Lower leg skin (tissue), 4 donors: ENCODE measurements around the gene NUDT8. TPM values are rescaled to one million over a fixed set of nuclear protein-coding genes. Genes with fewer than 3 reads are reported as not detected.
"Not testable (repeated sequence)": the region's sequence is repeated elsewhere in the genome, so short reads cannot be mapped to it uniquely, and the experiment has no call there.

ENCODE experiments used
- DNase-seq, 2 donors: peaks; one replicate each; pipeline ENCODE4 v3.0.0-alpha.2; 2019; ENCODE audit warnings: low spot score in 2 of 2
- H3K4me3 ChIP-seq: fragments of 200-600 bp; sonication (generic); 2 replicates; pipeline ENCODE4 v1.5.1; 2017; ENCODE audit warnings: mild to moderate bottlenecking, low read depth; ENCODE audit not compliant: poor library complexity, severe bottlenecking
- POLR2A ChIP-seq, 2 donors: fragments of 450-650 bp; IDR thresholded peaks; one replicate each; pipeline ENCODE4 v1.6.1; 2016 to 2017; ENCODE audit warnings: antibody characterized with exemption in 2 of 2, mild to moderate bottlenecking in 1 of 2, moderate library complexity in 1 of 2
- WGBS, 2 donors: methylation state at CpG; one replicate each; pipeline ENCODE4 v1.1.5; 2018; 5-methylcytosine and 5-hydroxymethylcytosine counted together
- intact Hi-C: fragments of 100-400 bp; cut with DNase I; formaldehyde crosslinking; loops from one replicate; pipeline ENCODE4 v1.15.0; 2023; ENCODE audit warnings: low total_unique reads
- total RNA-seq, 4 donors: library from RNA; depleted of rRNA; stranded (reverse); fragments of >200 nt; gene quantifications; one replicate each; pipeline ENCODE4 v1.1.0, GENCODE V29; 2016
- TF ChIP-seq, protein P1 (sequence below), 3 donors: fragments of 450-650 bp; IDR thresholded peaks; one replicate each; pipeline ENCODE4 v1.5.1; 2016; ENCODE audit warnings: antibody characterized with exemption in 3 of 3, mild to moderate bottlenecking in 3 of 3, moderate library complexity in 2 of 3

The NUDT8 gene
- total RNA-seq, 4 donors from 2014 or later: 42.1 to 89.4 (median 55.1) TPM

GRCh38 chr11:67639438-67639859, 9.7 kb upstream of the NUDT8 start, which contains the start of gene TBX10:
Gene TBX10, minus strand, starts transcription at chr11:67639763. Its CDS starts 291 bp downstream, at chr11:67639472.
- intact Hi-C loops: no loop called here
- no peak within 1 kb of the TSS for H3K4me3 ChIP-seq
- 77 to 81% methylated on average over 18 of the region's 18 CpGs for WGBS, 2 donors
- DNase-seq: no peak
- TF ChIP-seq, protein P1, sequence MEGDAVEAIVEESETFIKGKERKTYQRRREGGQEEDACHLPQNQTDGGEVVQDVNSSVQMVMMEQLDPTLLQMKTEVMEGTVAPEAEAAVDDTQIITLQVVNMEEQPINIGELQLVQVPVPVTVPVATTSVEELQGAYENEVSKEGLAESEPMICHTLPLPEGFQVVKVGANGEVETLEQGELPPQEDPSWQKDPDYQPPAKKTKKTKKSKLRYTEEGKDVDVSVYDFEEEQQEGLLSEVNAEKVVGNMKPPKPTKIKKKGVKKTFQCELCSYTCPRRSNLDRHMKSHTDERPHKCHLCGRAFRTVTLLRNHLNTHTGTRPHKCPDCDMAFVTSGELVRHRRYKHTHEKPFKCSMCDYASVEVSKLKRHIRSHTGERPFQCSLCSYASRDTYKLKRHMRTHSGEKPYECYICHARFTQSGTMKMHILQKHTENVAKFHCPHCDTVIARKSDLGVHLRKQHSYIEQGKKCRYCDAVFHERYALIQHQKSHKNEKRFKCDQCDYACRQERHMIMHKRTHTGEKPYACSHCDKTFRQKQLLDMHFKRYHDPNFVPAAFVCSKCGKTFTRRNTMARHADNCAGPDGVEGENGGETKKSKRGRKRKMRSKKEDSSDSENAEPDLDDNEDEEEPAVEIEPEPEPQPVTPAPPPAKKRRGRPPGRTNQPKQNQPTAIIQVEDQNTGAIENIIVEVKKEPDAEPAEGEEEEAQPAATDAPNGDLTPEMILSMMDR (IDR thresholded peaks at IDR 0.05): no peak
- TF ChIP-seq POLR2A (IDR thresholded peaks at IDR 0.05): no peak

DNA sequence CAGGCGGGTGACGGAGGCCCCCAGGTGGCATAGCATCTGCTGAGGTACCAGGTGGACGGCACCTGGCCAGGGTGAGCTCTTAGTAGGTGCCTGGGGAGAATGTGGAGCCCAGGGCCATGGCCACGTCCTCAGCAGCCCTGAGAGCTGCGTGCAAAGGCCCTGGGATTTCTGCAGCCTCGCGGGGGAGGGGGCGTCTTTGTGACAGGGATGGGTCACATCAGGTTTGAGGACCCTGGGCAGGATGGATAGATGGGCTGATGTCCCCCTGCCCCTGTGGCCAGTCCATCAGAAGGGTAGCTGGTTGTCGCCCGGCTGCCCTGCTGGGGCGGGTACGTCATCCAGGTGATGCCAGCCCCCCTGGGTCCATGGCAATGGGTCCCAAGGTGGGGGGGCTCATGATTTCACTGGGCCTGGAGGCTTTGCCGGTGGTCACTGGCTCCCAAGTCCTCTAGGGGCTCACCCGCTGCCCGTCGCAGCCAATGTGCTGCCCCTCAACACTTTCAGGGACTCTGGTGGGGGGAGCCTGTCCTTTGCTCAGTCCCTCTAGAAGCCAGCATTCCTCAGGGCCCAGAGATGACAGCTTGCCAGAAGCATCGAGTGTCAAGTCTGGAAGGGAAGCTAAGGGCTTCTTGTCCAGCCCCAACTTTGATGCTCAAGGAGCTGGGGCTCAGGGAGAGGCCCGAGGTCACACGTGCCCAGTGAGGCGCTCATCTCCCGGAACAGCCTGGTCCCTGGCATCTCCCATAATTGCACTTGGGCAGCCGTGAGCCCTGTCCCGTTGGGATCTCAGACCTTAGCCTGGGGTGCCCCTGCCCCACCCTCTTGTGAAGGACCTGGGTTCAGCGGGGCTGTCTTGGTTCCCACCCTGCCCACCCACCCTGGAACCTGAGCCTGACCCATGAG, 9.0 kb upstream of the NUDT8 start:
- no peak for DNase-seq

DNA sequence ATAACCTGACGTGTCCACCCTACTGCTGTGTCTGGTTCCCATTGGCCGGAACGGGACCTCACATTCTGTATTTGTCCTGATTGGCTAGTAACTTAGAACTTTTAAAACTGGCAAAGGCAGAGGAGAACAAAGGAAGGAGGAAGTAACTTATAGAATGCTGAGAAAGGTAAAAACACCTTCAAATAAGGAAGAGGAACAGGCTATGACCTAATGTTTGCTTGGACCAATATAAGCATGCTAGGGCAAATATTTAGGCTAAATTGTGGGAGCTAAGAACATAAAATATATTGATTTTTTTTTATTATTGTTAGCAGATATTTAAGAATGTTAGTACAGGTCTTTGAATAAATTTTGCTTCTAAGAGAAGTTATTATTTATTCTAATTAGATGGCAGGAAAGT, 7.7 kb upstream of the NUDT8 start:
- intact Hi-C loops, DNase-seq, H3K4me3 ChIP-seq: not testable (repeated sequence)
- 85 to 86% methylated on average over 3 of the region's 3 CpGs for WGBS, 2 donors

More for the DNA sequence above, 9.0 kb upstream of the NUDT8 start:
- H3K4me3 ChIP-seq: no peak overlapping the region
- 83 to 87% methylated on average over 20 to 22 of the region's 24 CpGs for WGBS, 2 donors
- intact Hi-C loops: no loop called here
- TF ChIP-seq, protein P1 (IDR thresholded peaks at IDR 0.05): no peak
- TF ChIP-seq POLR2A (IDR thresholded peaks at IDR 0.05): no peak

DNA sequence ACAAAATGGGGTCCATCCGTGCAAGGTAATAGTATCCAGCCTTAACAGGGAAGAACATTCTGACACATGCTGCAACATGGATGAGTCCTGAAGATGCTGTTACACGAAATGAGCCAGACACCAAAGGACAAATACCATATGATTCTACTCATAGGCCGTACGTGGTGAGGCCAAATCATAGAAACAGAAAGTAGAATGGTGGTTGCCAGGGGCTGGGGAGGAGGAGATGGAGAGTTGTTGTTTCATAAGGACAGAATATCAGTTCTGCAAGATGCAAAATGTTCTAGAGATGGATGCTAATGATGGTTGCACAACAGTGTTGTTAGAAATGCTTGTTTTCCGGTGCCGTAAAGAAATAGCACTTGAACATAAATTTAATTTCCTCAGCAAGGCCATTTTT, 7.2 kb upstream of the NUDT8 start:
- 62 to 71% methylated on average over 6 of the region's 6 CpGs for WGBS, 2 donors
- no peak overlapping the region for H3K4me3 ChIP-seq
- DNase-seq: no peak
- intact Hi-C loops: no loop called here
- no peak for TF ChIP-seq POLR2A (IDR thresholded peaks at IDR 0.05)
- TF ChIP-seq, protein P1 (IDR thresholded peaks at IDR 0.05): no peak

DNA sequence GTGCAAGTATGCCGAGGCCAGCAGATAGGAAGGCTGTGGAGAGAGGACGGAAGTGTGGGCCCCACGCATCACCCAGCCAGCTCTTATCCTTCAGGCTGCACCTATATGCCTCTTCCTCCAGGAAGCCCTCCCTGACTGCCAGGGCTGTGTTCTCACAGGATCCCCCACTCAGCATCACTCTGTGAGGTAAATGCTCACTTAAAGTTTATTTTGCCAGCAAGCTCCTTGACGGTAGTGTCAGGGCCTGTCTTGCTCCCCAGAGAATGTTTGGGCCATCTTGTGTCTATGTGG, 5.4 kb upstream of the NUDT8 start:
- intact Hi-C loops: no loop called here
- H3K4me3 ChIP-seq: no peak overlapping the region
- TF ChIP-seq, protein P1 (IDR thresholded peaks at IDR 0.05): no peak
- TF ChIP-seq POLR2A (IDR thresholded peaks at IDR 0.05): no peak
- WGBS, 2 donors: 87 to 93% methylated on average over 4 of the region's 4 CpGs
- no peak for DNase-seq

DNA sequence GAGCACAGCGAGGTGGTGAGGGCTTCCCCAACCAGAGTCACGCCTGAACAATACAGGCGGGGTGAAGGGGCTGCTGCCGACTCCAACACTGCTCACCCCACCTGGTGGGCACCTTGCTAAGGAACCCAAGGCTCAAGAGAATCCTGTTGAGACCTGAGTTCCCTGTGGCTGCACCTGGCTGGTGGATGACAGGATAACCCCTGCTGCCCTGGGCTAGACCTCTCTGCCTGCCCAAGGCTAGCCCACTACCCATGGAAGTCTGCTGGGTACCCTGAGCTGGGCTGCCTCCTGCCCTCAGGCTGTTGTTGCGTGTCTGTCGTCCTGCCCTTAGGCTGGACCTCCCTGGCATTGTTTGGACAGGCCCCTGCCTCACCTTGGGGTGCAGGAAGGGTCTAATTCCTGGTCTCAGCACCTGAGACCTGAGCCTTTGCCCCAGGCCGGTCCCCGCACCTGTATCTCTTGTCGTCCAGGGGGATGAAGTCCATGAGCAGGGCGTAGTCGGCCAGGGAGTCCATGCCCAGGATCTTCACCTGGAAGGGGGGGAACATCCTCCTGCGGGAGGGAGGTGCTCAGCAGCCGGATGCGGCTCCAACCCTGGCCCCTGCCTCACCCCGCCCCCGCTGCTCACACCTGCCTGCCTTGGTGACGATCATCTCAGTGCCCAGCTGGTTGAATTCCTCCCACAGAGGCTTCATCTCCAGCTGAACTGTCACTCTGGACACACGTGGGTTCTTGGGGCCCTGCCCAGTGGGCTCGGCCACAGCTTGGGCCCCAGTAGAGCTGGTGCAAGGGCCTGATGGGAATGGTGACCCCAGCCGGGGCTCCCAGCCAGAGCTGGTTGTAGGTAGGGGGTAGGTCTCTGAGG, 4.9 kb upstream of the NUDT8 start:
- H3K4me3 ChIP-seq: no peak overlapping the region
- no peak for DNase-seq
- TF ChIP-seq, protein P1 (IDR thresholded peaks at IDR 0.05): no peak
- TF ChIP-seq POLR2A (IDR thresholded peaks at IDR 0.05): no peak
- intact Hi-C loops: no loop called here
- WGBS, 2 donors: 80 to 84% methylated on average over 13 to 15 of the region's 20 CpGs
